ENCODE results near the gene ASB18.

Gene ASB18

DNA sequence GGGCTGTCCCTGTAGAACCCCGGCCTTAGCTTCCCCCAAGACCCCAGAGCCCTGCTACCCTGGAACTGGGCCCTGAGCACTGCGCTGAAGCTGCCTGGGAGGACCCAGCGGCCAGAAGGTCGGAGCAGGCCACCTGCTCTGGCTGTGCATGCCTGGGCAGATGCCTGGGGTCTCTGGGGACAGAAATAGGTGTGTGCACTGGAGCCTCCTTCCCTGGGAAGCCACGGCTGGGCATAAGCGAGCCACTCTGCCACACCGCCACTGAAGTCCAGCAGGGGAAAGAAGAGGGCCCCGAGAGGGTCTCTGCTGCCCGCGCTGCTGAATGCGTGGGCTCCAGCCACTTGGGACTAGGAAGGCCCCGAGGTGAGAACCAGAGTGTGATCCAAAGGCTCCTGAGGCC is 102.7 kb downstream of the ASB18 start:
- DNase-seq, result no peak

DNA sequence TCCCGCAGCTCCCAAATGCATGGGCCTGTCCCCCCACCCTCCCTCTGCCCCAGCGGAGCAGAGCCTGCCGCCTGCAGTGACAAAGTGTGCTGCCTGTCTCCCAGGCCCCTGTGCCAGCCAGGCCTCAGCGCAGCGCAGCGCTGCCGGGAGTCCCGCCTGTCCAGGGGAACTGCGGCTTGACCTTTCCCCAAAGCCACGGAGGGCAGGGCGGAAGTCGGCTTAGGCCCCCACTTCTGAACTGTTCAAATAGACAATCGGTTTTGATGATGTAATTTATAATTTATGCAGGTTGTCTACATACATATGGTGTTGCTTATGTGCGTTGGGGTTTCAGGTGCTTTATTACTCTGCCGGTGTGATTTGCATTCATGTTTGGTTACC is 103.1 kb downstream of the ASB18 start:
- no peak for DNase-seq

DNA sequence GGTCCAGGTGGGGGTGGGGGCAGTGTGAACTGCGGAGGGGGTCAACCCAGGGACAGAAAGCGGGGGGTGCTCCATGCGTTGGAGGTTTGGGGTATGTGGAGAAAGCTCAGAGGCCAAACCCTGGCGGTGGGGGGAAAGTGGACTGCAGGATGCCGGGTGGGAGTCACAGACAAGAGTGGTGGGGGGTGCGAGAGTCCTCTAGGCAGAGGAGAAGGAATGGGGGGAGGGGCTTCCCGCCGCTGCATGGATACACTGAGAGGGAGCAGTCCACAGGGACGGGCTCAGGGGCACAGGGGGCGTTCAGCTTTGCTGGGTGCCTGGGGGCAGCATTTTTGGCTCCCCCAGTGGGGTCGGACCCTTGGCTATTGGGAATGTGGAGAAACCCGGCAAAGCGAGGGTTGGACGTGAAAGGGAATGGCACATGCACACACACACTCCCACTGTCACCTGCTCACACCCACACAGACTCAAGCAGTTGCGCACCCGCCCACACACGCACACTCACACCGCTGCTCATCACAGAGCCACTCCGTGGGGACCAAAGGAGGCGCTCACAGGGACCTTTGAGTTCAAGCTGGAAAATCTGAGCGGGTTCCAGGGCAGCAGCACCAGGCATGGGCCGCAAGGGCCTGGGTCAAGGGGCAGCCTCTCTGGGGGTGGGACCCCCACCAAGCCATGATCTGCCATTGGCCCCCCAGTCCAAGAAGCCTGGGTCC is 103.7 kb downstream of the ASB18 start:
- DNase-seq, result no peak

DNA sequence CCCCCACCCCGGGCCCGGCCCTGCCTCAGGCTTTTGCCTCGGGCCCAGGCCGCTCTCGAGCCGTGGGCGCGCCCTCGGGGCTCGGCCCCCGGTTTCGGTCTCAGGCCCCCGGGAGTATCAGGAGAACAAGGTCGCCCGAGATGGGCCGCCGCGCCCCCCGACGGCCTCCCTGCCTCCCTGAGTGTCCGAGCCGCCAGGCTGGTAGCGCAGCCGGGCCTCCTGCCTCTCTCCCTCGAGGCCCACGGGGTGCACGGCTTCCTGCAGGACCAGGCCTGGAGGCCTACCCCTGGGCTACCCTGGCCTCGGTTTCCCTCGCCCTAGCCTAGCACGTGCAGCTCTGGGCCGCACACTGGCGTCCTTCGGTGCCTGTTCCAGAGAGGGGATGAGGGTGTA is 104.4 kb downstream of the ASB18 start:
- no peak for DNase-seq

DNA sequence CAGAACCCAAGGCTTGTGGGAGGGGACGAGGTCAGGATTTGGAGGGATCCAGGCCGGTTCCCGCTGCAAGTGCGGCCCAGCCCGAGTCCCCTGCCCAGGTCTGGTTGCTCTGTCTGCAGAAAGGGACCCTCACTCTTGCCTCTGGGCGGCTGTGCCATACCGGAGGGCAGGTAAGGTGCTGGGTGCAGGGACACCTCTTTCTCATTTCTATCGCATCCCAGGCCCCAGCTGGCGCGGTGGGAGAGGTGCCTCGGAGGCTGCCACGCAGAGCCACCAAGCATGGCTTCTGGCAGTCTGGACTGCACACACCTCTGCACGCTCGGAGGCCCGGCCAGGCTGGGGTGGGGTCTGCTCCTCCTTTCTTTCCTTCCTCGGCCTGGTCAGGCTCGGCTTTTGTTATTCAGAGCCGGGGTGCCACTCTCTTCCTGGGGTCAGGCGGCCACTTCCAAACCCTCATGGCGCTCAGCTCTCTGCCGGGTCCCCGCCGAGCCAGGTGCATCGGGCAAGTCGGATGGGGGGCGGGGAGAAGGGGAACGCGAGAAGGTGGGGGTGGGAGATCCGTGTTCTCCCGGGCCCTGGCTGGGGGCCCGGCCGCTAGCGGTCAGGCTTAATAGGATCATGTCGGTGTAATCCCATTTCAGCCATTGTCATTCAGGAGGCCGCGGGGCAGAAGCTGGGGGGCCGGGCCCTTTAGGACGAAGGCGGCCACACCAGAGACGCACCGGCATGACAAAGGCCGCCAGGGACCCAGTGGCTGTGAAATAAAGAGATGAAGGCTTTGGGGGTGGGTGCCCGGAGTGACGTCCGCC is 105.0 kb downstream of the ASB18 start:
- DNase-seq, result no peak

DNA sequence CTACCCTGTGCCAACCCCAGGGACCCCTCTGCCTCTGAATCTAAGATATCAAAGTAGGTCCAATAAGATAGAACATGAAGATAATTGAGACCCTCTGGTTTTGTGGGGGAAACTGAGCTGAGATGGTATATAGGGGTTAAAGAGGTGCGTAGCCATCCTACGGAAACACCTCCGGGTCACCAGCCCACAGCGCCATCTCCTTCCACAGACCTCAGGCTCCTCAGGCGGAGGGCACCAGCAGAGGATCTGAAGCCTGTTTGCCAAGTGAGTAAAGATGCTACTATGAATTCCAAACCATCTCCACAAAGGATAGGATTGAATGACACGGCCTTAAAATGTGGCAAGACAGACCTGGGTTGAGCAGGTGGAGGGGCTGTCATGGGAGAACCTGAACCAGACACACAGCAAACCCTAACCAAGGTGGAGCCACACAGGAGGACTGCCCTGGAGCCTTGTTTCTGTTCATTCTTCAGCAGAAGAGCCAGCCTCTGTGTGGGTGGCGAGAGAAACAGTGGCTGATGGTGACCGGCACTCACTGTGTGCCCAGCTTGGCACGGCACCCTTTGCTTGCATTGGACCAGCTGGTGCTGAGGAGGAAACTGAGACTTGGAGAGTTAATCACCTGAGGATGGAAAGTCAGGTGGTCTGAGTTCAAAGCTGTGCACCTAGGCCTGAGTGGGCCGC is 106.2 kb downstream of the ASB18 start:
- no peak for DNase-seq

DNA sequence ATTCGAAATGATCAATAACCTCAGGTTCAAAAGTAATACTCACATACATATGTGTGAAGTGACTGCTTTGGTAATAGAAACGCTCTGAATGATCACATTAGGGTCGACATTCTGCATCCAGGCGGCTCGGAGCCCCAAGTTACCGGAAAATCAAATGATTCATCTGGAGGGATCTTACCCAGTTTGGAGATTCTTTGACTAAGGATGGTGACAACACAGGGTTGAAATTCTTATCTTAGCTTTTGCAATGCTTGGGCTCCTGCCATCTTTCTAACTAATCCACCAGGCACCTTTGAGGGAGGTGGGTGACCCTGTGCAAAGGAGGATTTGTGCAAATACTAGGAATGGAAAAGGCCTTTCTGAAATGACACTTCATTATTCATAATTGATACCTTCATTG is 106.8 kb downstream of the ASB18 start:
- no peak for DNase-seq

DNA sequence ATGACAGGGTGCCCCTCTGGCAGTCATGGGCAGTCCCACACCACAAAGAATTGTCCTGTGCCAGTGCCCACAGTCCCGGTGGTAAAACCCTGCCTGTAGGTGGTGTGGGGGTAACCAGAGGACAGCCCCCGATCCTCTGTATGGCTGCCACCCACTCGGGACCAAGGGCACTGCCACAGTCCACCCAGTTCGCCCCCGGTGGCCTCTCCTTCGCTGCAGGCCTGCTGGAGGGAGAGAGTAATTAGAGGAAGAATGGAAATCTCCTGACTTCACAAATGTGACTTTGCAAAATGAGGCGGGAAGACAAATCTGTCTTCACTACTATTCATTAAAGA is 107.4 kb downstream of the ASB18 start:
- DNase-seq, result no peak

DNA sequence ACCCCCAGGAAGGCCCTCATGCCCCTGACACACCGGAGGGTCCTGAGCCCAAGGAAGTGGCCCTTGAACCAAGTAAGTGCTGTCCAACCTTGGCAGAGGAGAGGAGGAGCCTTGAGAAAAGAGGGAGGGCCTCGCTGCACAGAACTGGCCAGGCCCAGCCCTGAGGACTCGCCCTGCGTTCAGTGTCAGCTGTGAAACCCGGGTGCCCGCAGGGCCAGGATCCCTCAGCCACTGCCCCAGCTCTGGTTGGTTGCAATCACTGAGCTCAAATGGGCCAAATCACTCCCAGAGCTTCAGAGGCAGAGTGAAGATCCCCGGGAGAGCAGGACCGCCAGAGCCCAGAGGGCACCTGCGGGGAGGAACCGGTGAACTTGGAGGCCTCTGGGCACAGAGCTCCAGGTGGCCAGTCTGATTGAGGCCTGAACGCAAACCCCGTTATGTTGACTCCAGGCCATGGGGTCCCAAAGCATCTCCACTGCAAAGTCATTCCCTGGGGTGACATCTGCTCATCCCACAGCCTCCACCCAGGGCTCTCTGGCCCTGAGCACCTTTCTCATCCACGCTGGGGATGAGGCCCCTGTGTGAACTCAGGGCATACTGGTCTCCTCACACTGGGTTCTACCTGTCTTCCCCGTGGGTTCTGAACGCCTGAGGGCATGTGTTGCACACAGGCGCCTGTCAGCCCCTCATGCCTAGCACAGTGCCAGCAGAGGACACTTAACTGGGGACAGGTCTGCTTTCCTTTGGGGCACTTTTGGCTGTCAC is 107.9 kb downstream of the ASB18 start:
- no peak for DNase-seq

DNA sequence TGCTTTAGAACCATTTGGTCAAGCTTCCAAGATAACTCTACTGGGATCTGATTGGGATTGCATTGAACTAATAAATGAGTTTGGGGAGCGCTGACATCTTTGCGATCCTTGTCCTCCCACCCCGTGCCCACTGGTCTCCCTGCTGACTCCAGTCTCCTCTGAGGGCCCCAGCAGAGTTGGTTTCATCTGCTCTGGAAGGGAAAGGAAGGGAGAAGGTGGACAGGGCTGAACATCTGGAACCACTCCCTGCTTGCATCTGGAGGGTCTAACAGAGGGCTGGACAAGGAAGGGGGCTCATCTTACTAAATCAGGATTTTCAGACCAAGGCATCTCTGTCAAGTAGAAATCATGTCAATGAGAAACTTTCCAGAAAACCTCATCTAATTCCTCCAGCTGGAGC is 108.8 kb downstream of the ASB18 start:
- DNase-seq, result no peak

DNA sequence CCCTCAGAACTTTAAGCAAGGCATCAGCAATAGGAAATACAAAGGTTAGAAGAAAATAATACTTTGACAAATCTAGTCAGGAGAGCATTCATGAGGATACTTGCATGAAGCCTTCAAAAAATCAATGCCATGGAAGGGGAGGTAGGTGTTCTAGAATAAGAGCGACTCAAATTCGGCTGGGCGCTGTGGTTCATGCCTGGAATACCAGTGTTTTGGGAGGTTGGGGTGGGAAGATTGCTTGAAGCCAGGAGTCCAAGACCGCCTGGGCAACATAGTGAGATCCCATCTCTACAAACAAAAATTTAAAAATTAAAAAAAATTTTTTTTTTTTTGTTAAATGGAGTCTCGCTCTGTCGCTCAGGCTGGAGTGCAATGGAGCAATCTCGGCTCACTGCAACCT is 117.8 kb downstream of the ASB18 start:
- no peak for DNase-seq

DNA sequence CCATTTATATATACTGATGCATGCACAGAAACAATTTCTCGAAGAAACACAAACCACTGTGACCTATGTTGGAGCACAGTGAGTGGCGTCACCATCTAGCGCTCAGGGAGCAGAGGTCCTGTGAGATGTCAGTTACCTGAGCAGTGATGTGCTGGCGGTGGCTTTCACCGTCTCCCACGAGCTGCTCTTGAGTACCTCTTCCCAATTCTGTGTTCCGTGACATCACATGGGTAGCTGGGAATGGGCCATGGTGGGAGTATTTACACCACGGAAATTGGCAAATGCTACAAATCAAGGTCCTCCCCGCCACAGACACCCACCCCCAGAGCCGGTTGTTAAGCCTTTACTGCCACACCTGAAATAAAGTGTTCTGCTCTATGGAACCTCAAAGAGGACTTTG is 120.4 kb downstream of the ASB18 start:
- no peak for DNase-seq
